Tibial nerve (tissue), 3 donors: ENCODE measurements around the gene BMP8B.

Experiments used
- POLR2A ChIP-seq, 2 donors: fragments of 450-650 bp; IDR thresholded peaks; one replicate each; pipeline ENCODE4 v1.6.1; 2017; ENCODE audit warnings: antibody characterized with exemption in 2 of 2, mild to moderate bottlenecking in 2 of 2, moderate library complexity in 2 of 2
- TF ChIP-seq, protein P1 (sequence below), 5 experiments: fragments of 200-600 bp in 3 of 5; fragments of 450-650 bp in 2 of 5; sonication (generic) in 3 of 5; IDR thresholded peaks; one replicate each; pipeline ENCODE4 v1.5.1; 2016 to 2019; ENCODE audit warnings: antibody characterized with exemption in 5 of 5, mild to moderate bottlenecking in 3 of 5, moderate library complexity in 2 of 5

DNA sequence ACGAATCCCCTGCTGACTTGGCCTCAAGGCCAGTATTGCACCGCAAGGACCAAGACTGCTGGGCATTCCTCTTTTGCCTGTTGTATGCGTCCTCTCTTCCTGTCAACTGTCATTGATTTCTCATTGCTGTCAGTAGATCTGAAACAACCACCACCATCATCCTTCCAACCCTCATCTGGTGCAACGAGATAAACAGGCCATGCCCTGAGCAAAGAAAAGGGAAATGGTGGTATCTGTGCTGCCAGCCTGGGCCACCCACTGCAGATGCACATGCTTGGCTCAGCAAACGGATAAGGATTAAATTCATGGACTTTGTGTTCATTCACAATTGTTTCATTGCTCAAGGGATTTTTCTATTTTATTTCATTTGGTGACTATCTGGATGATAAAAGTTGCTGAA, 31.2 kb downstream of the BMP8B start:
- TF ChIP-seq, protein P1, sequence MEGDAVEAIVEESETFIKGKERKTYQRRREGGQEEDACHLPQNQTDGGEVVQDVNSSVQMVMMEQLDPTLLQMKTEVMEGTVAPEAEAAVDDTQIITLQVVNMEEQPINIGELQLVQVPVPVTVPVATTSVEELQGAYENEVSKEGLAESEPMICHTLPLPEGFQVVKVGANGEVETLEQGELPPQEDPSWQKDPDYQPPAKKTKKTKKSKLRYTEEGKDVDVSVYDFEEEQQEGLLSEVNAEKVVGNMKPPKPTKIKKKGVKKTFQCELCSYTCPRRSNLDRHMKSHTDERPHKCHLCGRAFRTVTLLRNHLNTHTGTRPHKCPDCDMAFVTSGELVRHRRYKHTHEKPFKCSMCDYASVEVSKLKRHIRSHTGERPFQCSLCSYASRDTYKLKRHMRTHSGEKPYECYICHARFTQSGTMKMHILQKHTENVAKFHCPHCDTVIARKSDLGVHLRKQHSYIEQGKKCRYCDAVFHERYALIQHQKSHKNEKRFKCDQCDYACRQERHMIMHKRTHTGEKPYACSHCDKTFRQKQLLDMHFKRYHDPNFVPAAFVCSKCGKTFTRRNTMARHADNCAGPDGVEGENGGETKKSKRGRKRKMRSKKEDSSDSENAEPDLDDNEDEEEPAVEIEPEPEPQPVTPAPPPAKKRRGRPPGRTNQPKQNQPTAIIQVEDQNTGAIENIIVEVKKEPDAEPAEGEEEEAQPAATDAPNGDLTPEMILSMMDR (IDR thresholded peaks at IDR 0.05) = no peak
- TF ChIP-seq POLR2A (IDR thresholded peaks at IDR 0.05) = no peak
